HL-60 (cell line): Measurements from ENCODE around the gene RECQL5.

Experiments
- DNase-seq, 2 experiments: peaks; one replicate each; pipeline ENCODE4 v3.0.0-alpha.2; 2010 to 2020; ENCODE audit warnings: low read depth in 1 of 2, low spot score in 1 of 2
- H3K27ac ChIP-seq: fragments of 250-450 bp; sonication (Bioruptor Pico); replicated peaks from 2 replicates; pipeline ENCODE4 v1.5.1; 2020; ENCODE audit warnings: mild to moderate bottlenecking, moderate library complexity
- H3K27me3 ChIP-seq: fragments of 250-450 bp; sonication (Bioruptor Pico); 2 replicates; pipeline ENCODE4 v1.5.1; 2021; ENCODE audit warnings: mild to moderate bottlenecking, moderate library complexity; ENCODE audit not compliant: insufficient read depth, poor library complexity, severe bottlenecking
- H3K4me3 ChIP-seq: replicated peaks from 2 replicates; pipeline ENCODE4 v1.5.1; 2011; ENCODE audit warnings: mild to moderate bottlenecking, control low read depth, low read length; ENCODE audit not compliant: insufficient read depth
- CTCF ChIP-seq: IDR thresholded peaks from one replicate; pipeline ENCODE4 v1.5.1; 2011; ENCODE audit warnings: low read length, control low read depth, inconsistent platforms; ENCODE audit not compliant: insufficient read depth
- GABPA ChIP-seq: IDR thresholded peaks from 2 replicates; pipeline ENCODE4 v1.6.1; 2012; ENCODE audit warnings: low read depth
- POLR2AphosphoS5 ChIP-seq: IDR thresholded peaks from 2 replicates; pipeline ENCODE4 v1.6.1; 2012; ENCODE audit warnings: low read depth
- REST ChIP-seq: IDR thresholded peaks from 2 replicates; pipeline ENCODE4 v1.6.1; 2012; ENCODE audit warnings: low read depth; ENCODE audit not compliant: insufficient replicate concordance
- SPI1 ChIP-seq: IDR thresholded peaks from 2 replicates; pipeline ENCODE4 v1.6.1; 2012; ENCODE audit warnings: low read depth, mild to moderate bottlenecking, borderline replicate concordance

Gene RECQL5

GRCh38 chr17:75591722-75592302 is 75.1 kb downstream of the RECQL5 start:
- DNase-seq = no peak
- H3K27ac ChIP-seq = no peak overlapping the region
- TF ChIP-seq GABPA = no peak
- no peak for TF ChIP-seq CTCF
- no peak for TF ChIP-seq REST
- no peak for TF ChIP-seq SPI1
- no peak for TF ChIP-seq POLR2AphosphoS5
- H3K27me3 ChIP-seq = peaks cover 16% of the 10 kb centered on the region
- no peak overlapping the region for H3K4me3 ChIP-seq

GRCh38 chr17:75590849-75591721 is 75.9 kb downstream of the RECQL5 start:
- no peak overlapping the region for H3K27ac ChIP-seq
- DNase-seq = no peak
- H3K27me3 ChIP-seq = peaks cover 19% of the 10 kb centered on the region
- TF ChIP-seq POLR2AphosphoS5 (no peak), REST (no peak), GABPA (no peak), SPI1 (no peak), CTCF (no peak)
- H3K4me3 ChIP-seq = no peak overlapping the region

GRCh38 chr17:75590314-75590761 is 76.6 kb downstream of the RECQL5 start:
- peaks cover 19% of the 10 kb centered on the region for H3K27me3 ChIP-seq
- no peak for TF ChIP-seq POLR2AphosphoS5
- no peak for TF ChIP-seq SPI1
- no peak for TF ChIP-seq GABPA
- TF ChIP-seq REST = no peak
- TF ChIP-seq CTCF = no peak
- no peak overlapping the region for H3K27ac ChIP-seq
- no peak for DNase-seq
- H3K4me3 ChIP-seq = no peak overlapping the region
